Measurements from ENCODE around the gene PMEL.

The PMEL gene

DNA sequence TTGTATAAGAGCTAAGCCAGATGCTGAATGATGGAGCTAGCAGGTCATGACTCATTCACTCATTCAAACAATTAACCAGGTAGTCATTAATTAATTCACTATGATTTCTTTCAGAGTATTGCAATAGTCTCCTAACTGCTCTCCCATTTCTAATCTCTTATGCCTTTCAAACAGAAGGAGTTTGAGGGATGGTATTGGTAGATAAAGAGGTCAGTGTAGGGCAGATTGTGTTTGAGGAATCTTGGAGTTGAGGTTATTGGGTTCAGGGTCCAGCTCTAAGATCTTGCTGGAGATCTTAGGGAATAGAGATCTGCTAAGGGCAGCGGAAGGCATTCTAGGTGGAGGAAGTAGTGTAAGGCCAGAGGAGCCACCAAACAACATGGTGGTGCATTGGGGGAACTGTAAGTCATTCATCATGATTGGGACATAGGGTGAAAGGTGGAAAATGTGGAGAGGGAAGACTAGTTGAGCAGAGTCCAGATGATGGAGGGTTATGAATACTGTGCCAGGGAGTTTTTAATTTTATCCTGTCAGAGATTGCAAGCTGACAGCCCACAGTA is 23.2 kb downstream of the PMEL start:
- no peak for DNase-seq (ENCODE audit: low read depth in 2 of 2, low spot score in 1 of 2)

GRCh38 chr12:55942055-55942454 is 23.8 kb downstream of the PMEL start:
- DNase-seq (ENCODE audit: low read depth in 2 of 2, low spot score in 1 of 2) = no peak

GRCh38 chr12:55940065-55940732 is 25.6 kb downstream of the PMEL start:
- DNase-seq (ENCODE audit: low read depth in 2 of 2, low spot score in 1 of 2) = peak; percentile 65 to 71

GRCh38 chr12:55938826-55939501 is 26.9 kb downstream of the PMEL start:
- DNase-seq (ENCODE audit: low read depth in 2 of 2, low spot score in 1 of 2) = no peak

DNA sequence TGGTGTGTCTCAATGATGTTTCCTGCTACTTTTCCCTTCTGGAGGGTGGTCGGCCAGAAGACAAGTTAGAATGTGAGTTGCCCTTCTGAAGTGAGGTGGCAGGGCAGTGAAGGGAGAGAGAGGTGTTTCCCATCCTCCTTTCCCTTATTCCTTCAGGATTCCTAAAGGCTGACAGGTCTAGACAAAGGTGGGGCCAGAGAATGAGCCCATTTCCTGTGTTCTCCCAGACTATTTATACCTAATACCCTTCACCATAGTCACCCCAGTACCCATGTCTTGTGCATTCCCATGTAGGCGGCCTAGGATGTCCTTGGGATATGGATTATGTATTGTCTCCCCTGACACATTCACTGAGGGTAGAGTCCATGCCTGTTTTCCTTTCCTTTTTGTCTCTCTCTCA is 27.9 kb downstream of the PMEL start:
- no peak for DNase-seq (ENCODE audit: low read depth in 2 of 2, low spot score in 1 of 2)

DNA sequence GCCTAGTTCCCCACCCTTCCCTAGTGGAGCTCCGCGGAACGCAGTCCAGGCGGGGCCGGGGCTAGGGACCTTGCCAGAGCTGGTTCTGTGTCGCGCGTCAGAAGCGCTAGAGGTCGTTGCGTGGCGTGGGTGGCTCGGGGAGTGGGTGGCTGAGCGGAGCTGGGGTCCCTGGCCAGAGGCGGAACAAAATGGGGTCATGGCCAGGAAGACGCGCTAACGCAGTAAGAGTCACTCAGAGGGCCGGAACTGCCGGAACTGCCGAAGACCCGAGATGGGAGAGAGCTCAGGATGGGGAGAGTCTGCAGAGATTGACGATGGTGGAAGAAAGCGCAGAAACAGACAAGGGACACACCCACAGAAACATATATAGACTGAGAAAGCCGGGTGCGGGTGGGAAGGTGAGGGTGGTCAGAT is 30.1 kb downstream of the PMEL start:
- no peak for DNase-seq (ENCODE audit: low read depth in 2 of 2, low spot score in 1 of 2)

- no peak for DNase-seq (ENCODE audit: low read depth in 2 of 2, low spot score in 1 of 2)
Observed at GRCh38 chr12:55934773-55935172, 31.1 kb downstream of the PMEL start.

GRCh38 chr12:55933799-55934742 is 31.8 kb downstream of the PMEL start:
- DNase-seq (ENCODE audit: low read depth in 2 of 2, low spot score in 1 of 2) = no peak

- no peak for DNase-seq (ENCODE audit: low read depth in 2 of 2, low spot score in 1 of 2)
Observed at GRCh38 chr12:55933169-55933798, 32.6 kb downstream of the PMEL start.

DNA sequence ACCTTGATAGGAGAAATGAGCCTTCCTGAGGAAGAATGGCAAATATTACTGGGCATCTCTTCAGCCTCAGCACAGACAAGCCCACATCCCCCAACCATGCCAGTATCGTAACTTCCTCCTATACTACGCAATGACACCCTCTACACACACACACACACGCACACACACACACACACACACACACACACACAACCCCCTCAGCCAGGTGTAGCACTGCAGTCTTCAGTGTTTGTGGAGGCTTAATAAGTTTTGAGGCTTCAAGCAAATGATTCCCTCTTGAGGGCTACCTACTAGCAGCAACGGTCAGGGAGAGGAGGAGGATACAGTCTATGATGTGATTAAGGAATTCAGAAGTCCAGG is 33.3 kb downstream of the PMEL start:
- no peak for DNase-seq (ENCODE audit: low read depth in 2 of 2, low spot score in 1 of 2)

GRCh38 chr12:55931780-55932550 is 33.9 kb downstream of the PMEL start:
- no peak for DNase-seq (ENCODE audit: low read depth in 2 of 2, low spot score in 1 of 2)

- DNase-seq (ENCODE audit: low read depth in 2 of 2, low spot score in 1 of 2) = no peak
Observed at GRCh38 chr12:55931317-55931779, 34.5 kb downstream of the PMEL start.

DNA sequence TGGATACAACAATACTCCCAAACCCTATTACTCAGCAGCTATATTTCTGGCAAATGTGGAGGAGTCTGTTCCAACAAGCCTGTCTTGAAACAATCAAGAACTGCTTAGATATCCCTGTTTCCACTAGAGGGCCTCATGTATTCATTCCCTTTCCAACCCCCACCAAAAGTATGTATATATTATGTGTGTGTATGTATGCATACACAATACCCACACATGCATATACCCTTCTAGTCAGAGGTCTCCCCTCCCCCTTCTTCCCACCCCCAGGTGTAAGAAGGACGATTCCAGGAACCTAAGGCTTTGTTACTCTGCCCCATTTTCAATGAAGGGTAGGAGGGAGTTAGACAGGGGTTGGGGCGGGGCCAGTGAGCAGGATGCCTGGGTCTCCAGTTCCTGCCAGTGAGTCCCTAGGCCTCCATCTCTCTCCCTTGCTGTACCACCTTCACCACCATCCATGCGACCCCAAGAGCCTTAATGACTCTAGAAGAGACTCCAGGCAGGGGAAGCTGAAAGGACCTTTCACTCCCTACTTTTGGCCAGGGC is 35.0 kb downstream of the PMEL start, which contains the start of gene DGKA:
Gene DGKA, plus strand, starts transcription at position 392 of the 546 bp plus-strand sequence. CDS start 5,342 bp downstream, outside the sequence.
- no peak for DNase-seq (ENCODE audit: low read depth in 2 of 2, low spot score in 1 of 2)

DNA sequence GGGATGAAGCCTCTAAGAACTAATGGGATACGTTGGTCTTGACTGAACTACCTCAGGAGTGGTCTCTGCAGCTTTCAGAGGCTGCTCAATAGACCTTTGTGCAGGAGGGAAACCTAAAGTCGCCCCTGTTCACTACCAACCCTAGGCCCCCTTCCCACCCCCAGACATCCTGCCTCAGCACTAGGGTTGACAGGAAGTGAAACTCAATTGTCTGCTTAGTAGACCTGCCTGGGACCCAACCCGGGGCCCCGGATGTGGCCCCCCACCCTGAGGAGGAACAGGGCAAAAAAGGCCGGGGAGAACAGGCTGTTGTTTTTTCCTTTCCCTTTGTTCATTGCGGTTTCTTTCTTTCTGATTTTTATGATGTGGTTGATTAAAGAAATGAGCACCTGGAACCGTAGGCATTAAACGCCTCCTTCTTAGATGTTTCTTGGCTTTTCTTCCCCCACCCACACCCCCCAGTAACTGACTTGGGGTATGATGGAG is 36.5 kb downstream of the PMEL start:
- peak in 1 of 2 donors; percentile 70 for DNase-seq (ENCODE audit: low read depth in 2 of 2, low spot score in 1 of 2)

DNA sequence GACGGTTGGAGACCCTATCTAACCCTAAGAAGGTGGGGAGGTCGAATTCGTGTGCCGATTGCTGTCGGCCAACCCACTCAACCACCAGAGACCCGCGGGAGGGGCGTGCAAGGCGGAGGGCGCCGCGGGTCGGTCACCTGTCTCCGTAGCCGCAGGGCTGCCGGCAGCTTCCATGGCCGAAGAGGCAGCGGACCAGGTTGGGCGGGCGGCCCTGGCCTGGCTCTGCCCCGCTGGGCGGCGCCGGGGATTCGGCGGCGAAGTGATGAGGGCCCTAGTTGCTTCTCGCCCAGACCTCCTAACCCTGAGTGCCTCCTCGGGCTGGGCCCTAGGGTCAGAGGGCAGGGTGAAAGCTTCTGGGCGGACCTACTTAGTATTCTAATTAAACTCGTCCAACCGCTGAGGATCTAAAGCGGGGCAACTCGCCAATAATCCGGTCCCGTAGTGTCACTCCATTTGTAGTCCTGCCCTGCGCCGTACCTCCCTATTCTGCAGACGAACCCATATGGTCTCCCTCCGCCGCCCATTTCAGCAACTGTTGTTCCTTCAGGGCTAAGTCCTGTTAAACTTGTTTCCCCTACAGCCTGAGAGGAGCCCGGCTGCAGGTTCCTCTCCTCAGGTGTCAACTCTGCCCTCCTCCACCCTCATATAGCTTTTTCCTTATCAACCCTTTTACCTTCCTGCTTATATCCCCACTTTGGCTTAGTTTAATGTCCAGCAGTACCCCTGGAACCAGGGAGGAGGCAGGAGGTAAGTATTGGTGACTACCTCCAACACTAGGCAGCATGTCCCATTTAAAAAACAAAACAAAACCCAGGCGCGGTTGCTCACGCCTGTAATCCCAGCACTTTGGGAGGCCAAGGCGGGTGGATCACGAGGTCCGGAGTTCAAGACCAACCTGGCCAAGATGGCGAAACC is 38.0 kb downstream of the PMEL start, which contains the start of gene PYM1:
Gene PYM1, minus strand, starts transcription at position 307 of the 915 bp plus-strand sequence. Its CDS starts 133 bp downstream, at position 174.
- no peak for DNase-seq (ENCODE audit: low read depth in 2 of 2, low spot score in 1 of 2)

DNA sequence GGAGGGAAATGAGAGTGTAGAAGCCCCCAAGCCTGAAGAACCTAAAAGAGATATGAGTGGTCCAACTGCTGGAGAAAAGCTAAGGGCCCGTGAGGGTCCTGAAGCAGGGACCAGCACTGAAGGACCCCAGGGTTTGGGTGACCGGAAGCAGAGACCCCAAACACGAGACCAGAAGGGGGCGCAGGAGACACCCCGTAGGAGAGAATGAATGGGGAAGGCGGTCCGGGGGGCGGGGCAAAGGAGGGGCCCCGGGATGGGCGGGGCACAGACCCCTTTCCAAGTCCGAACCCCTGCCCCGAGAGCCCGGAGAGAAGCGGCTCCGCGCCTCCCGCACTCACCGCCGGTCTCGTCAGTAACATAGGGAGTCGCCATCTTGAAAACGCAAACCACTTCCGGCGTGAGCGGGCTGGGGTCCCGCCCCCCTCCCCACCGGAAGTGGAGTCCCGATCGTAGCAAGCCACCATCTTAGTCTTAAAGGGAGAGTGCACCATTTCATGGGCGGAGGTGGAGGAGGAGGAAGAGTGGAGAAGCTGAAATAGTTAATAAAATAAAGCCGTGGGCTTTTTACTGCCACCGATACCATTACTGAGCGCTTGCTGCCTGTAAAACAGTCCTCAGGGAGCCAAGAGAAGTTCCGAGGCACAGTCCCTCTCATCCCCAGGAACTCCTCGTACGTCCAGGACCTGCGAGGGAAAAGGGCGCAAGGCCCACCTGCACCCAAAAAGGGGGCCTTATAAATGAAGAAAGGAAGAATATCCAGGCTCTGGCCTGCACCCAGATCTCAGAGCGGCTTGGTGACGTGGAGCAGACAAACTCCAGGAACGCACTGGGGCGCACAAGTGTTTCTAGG is 38.9 kb downstream of the PMEL start:
- peak; percentile 74 to 83 for DNase-seq (ENCODE audit: low read depth in 2 of 2, low spot score in 1 of 2)
